ENCODE data around the gene SHB.

GRCh38 chr9:37942621-37943344, 126.2 kb downstream of the SHB start:
- TF ChIP-seq REST (IDR thresholded peaks at IDR 0.05; ENCODE audit: insufficient read depth in 1 of 2, low read depth in 2 of 2, low read length in 2 of 2): no peak
- TF ChIP-seq POLR2AphosphoS5 (IDR thresholded peaks at IDR 0.05; ENCODE audit: low read depth, low read length): no peak
- TF ChIP-seq SIN3A (IDR thresholded peaks at IDR 0.05; ENCODE audit: borderline replicate concordance, insufficient read depth, low read length): no peak
- TF ChIP-seq FOXP2 (optimal IDR thresholded peaks at IDR 0.05; ENCODE audit: borderline replicate concordance, extremely low read depth, extremely low read length, insufficient read depth): no peak
